ENCODE results near the gene PACS2. TPM values are rescaled to one million over a fixed set of nuclear protein-coding genes. Genes with fewer than 3 reads are reported as not detected.

The PACS2 gene
- total RNA-seq, 1 donor from 2014 or later = 22.5 TPM

DNA sequence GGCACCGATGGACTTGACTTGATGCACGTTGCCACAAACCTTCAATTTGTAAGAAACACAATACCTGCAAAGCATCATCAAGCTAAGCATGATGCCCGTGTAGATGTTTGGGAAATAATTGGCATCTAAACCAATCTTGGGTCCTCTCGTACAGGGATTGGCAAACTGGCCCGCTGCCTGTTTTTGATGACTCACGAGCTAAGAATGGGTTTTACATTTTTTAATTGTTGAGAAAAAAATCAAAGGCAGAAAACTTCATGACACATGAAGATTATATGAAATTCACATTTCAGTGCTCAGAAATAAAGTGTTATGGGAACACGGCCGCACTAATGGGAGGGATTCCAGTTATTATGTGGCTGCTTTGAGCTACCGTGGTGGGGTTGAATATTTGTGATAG, 116.0 kb downstream of the PACS2 start:
- H3K79me2 ChIP-seq (ENCODE audit: low read depth) = peaks cover 100% of the 10 kb centered on the region
- no peaks in the 10 kb centered on the region for H3K9me3 ChIP-seq (ENCODE audit: low read depth)
- no peak overlapping the region for H3K4me3 Mint-ChIP-seq
- H3K27me3 ChIP-seq = no peaks in the 10 kb centered on the region
- no peaks in the 10 kb centered on the region for H3K27me3 Mint-ChIP-seq (ENCODE audit: insufficient read depth, low read depth)
- peaks cover 4% of the 10 kb centered on the region for H3F3A ChIP-seq (ENCODE audit: low read depth)
- H3K4me3 ChIP-seq = no peak overlapping the region
- no peaks in the 10 kb centered on the region for H3K4me1 Mint-ChIP-seq
- H3K27ac Mint-ChIP-seq = no peak overlapping the region
- peaks cover 42% of the 10 kb centered on the region for H3K9me3 Mint-ChIP-seq
- DNase-seq (ENCODE audit: low spot score) = no peak
- no peak overlapping the region for H3K9ac ChIP-seq
- no peak overlapping the region for H3K27ac ChIP-seq
- no peak overlapping the region for H3K4me2 ChIP-seq
- no peaks in the 10 kb centered on the region for H3K4me1 ChIP-seq
- no peaks in the 10 kb centered on the region for H3K36me3 ChIP-seq
- H4K20me1 ChIP-seq (ENCODE audit: low read depth) = peaks cover 71% of the 10 kb centered on the region
- TF ChIP-seq EZH2 (IDR thresholded peaks at IDR 0.05) (no peak), EZH2phosphoT487 (IDR thresholded peaks at IDR 0.05) (no peak)
- TF ChIP-seq, protein P1, sequence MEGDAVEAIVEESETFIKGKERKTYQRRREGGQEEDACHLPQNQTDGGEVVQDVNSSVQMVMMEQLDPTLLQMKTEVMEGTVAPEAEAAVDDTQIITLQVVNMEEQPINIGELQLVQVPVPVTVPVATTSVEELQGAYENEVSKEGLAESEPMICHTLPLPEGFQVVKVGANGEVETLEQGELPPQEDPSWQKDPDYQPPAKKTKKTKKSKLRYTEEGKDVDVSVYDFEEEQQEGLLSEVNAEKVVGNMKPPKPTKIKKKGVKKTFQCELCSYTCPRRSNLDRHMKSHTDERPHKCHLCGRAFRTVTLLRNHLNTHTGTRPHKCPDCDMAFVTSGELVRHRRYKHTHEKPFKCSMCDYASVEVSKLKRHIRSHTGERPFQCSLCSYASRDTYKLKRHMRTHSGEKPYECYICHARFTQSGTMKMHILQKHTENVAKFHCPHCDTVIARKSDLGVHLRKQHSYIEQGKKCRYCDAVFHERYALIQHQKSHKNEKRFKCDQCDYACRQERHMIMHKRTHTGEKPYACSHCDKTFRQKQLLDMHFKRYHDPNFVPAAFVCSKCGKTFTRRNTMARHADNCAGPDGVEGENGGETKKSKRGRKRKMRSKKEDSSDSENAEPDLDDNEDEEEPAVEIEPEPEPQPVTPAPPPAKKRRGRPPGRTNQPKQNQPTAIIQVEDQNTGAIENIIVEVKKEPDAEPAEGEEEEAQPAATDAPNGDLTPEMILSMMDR (IDR thresholded peaks at IDR 0.05) = no peak
- H3K36me3 Mint-ChIP-seq = peaks cover 56% of the 10 kb centered on the region
- H2AFZ ChIP-seq (replicated peaks) = no peak overlapping the region

DNA sequence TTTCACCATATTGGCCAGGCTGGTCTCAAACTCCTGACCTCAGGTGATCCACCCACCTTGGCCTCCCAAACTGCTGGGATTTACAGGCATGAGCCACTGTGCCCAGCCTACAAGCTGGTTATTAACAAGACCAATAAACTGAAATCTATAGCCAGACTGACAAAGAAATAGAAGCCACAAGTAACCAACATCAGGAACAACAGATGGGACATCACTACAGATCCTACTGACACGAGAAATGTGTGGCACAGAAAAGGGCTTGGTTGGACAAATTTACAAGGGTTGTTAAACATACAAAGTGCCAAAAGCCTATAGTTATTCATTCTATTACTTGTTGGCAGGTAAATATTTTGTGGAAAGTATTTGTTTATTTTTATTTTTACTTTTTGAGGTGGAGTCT, 116.7 kb downstream of the PACS2 start:
- Histone ChIP-seq H3K9ac (no peak overlapping the region), H3K9me3 (ENCODE audit: low read depth) (no peaks in the 10 kb centered on the region), H3K4me2 (no peak overlapping the region), H2AFZ (replicated peaks) (no peak overlapping the region), H3F3A (ENCODE audit: low read depth) (peaks cover 4% of the 10 kb centered on the region), H4K20me1 (ENCODE audit: low read depth) (peaks cover 72% of the 10 kb centered on the region), H3K79me2 (ENCODE audit: low read depth) (peaks cover 100% of the 10 kb centered on the region), H3K27me3 (no peaks in the 10 kb centered on the region), H3K27ac (no peak overlapping the region), H3K4me3 (no peak overlapping the region), H3K36me3 (no peaks in the 10 kb centered on the region), H3K4me1 (no peaks in the 10 kb centered on the region)
- no peak overlapping the region for H3K27ac Mint-ChIP-seq
- no peak overlapping the region for H3K4me3 Mint-ChIP-seq
- TF ChIP-seq EZH2phosphoT487 (IDR thresholded peaks at IDR 0.05) = no peak
- no peak for TF ChIP-seq EZH2 (IDR thresholded peaks at IDR 0.05)
- TF ChIP-seq, protein P1 (IDR thresholded peaks at IDR 0.05) = no peak
- no peaks in the 10 kb centered on the region for H3K27me3 Mint-ChIP-seq (ENCODE audit: insufficient read depth, low read depth)
- H3K36me3 Mint-ChIP-seq = peaks cover 58% of the 10 kb centered on the region
- DNase-seq (ENCODE audit: low spot score) = no peak
- peaks cover 47% of the 10 kb centered on the region for H3K9me3 Mint-ChIP-seq
- no peaks in the 10 kb centered on the region for H3K4me1 Mint-ChIP-seq

GRCh38 chr14:105432657-105433056, 118.1 kb downstream of the PACS2 start:
- Histone ChIP-seq H3K79me2 (ENCODE audit: low read depth) (peaks cover 100% of the 10 kb centered on the region), H3K4me2 (no peak overlapping the region), H3K4me1 (no peaks in the 10 kb centered on the region), H4K20me1 (ENCODE audit: low read depth) (peaks cover 82% of the 10 kb centered on the region), H2AFZ (replicated peaks) (no peak overlapping the region), H3K9me3 (ENCODE audit: low read depth) (no peaks in the 10 kb centered on the region), H3K36me3 (no peaks in the 10 kb centered on the region), H3K4me3 (no peak overlapping the region), H3K27me3 (no peaks in the 10 kb centered on the region), H3F3A (ENCODE audit: low read depth) (peaks cover 4% of the 10 kb centered on the region), H3K27ac (no peak overlapping the region), H3K9ac (no peak overlapping the region)
- TF ChIP-seq EZH2phosphoT487 (IDR thresholded peaks at IDR 0.05) (no peak), EZH2 (IDR thresholded peaks at IDR 0.05) (no peak)
- TF ChIP-seq, protein P1 (IDR thresholded peaks at IDR 0.05) = no peak
- Mint-ChIP-seq H3K27me3 (ENCODE audit: insufficient read depth, low read depth) (no peaks in the 10 kb centered on the region), H3K4me3 (no peak overlapping the region), H3K27ac (no peak overlapping the region), H3K9me3 (peaks cover 38% of the 10 kb centered on the region), H3K36me3 (peaks cover 46% of the 10 kb centered on the region), H3K4me1 (no peaks in the 10 kb centered on the region)
- DNase-seq (ENCODE audit: low spot score) = no peak
